CD4-positive, alpha-beta T cell treated with Interleukin-15 for 4 hours (primary cell): ENCODE results near the gene KCNQ1OT1.

Source experiments
- DNase-seq: peaks from one replicate; pipeline ENCODE4 v3.0.0-alpha.2; 2020; ENCODE audit warnings: low spot score

KCNQ1OT1 gene

DNA sequence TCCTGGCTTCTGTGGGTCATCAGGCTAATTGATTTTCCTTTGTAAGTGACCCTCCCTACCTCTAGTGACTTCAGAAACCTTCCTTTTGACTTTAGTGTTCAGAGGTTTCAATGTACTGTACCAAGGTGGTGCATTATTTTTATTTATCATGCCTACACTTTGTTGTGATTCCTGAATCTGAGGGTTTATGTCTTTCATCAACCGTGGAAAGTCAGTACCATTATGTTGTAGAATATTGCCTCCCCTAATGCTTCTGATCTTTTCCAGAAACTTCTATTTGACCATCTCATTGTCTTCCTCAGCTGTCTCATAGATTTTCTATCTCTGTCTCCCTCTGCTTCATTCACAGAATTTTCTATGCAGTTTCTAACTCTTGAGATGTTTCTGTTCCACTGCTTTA lies 105.5 kb downstream of the KCNQ1OT1 start:
- no peak for DNase-seq

- no peak for DNase-seq
These were observed 106.3 kb downstream of the KCNQ1OT1 start for GRCh38 chr11:2593393-2593950.

GRCh38 chr11:2592559-2593392 lies 107.0 kb downstream of the KCNQ1OT1 start:
- no peak for DNase-seq

DNA sequence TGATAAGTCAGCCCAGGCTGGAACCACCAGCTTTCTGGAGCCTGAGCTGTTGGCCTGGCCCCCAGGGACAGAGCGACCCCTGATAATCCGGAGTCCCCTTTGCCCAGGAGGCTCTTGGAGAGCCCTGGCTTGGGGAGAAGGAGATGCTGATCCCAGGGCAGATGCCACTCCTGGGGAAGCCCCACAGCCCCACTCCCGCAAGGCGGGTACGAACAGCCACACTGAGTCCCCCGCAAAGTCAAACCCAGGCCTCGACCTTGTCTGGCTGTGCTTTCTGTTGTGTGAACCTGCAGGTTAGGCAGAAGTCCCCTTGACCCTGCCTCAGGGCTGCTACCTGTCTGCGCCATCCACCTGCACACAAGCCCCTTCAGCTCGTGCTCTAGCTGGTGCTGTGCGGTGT lies 108.0 kb downstream of the KCNQ1OT1 start:
- DNase-seq, result no peak

DNA sequence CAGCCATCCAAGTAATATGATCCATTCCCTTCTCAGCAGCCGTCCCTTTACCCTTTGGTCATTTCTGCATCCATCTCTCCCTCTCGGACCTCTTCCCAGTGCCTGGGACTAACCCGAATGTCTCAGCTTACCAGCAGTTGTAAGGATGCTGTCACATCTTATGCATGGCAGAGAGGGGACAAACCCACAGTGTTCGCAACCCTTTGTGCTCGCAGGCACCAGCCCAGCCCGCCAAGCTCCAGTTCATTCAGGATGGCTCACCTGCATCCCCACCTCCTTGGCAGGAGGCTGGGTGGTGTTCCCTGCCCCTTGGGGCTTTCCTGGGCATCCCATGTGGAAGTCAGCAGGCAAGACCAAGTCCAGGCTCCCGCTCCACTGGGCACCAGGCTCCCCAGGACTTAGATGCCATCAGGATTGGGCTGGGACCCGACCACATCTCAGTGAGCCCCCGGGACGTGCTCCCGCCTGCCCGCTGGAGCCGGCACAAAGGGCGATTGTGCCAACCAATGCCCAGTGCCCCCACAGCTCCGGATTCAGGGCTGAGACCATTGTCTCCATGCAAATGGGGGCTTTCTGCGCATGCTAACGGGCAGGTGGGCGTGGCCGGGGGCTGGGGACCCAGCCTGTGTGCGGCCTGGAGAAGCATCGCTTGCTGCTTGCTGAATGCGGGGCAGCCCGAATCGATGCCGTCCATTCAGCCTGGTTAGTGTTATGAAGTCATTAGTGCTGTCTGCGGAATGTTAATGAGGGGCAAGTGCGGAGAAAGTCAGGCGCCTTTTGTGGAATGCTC lies 108.6 kb downstream of the KCNQ1OT1 start:
- DNase-seq, result no peak

GRCh38 chr11:2590131-2590964 lies 109.4 kb downstream of the KCNQ1OT1 start:
- no peak for DNase-seq

DNA sequence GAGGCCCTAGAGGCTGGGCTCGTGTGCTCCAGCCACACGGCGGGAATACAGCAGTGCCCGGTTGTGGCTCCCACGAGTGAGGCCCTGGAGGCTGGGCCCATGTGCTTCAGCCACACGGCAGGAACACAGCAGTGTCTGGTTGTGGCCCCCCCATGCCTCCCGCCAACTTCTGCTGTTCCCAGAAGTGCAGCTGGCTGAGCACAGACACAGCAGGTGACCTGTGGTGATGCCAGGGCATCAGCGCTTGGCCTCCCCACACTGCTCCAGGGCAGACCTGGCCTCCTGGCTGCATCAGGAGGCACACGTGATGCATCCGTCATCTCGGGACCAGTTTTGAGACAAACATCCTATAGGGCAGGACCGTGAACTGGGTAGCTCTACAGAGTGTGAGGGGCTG lies 110.3 kb downstream of the KCNQ1OT1 start:
- no peak for DNase-seq

GRCh38 chr11:2588809-2589537 lies 110.8 kb downstream of the KCNQ1OT1 start:
- no peak for DNase-seq

DNA sequence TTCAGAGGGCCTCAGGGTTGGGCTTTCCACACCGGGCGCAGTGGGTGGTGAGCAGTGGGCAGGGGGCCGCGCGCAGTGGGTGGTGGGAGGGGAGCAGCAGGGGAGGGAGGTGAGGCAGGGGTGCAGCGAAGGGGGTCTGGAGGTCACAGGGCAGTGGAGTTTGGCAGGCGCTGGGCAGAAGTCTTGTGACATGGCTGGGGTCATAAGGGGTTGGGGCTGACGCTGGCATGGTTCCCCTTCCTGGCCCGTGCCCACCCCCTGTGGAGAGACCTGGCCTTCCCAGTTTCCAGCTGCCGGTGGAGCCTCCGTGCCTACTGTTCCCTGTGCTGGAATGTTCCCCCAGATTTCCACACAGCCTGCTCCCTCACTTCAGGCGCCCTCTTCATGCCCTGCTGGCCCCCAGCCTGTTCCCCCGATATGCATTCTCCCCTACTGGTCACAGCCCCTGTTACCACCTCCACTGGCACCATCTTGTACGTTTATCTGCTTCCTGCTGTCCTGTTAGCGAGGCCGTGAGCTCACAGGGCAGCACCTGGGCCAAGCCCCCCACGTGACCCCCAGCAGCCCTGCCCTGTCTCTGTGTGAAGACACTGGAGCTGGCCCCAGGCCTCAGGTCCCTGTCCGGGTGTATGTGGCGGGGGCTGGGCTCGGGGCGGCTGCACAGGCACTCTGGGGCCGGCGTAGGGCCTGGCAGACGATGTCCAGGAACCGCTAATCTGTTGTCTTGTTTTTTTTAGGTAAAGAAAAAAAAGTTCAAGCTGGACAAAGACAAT lies 111.6 kb downstream of the KCNQ1OT1 start:
- no peak for DNase-seq

GRCh38 chr11:2587132-2587930 lies 112.5 kb downstream of the KCNQ1OT1 start:
- DNase-seq, result no peak

DNA sequence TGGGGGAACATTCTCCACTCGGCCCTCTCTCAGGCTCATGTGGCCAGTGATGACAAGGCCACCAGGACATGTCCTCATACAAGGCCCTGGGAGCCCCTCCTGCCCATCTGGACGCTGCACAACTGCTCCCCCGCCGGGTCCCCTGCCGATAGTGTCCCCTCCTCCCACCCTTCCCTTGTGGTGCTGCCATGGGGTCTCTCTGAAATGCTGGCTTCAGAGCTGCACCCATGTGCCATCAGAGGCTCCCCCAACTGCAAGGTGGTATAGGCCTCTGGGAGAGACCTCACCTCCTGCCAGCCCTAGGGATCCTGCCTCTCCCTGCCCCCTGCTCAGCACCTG lies 113.0 kb downstream of the KCNQ1OT1 start:
- DNase-seq, result no peak

DNA sequence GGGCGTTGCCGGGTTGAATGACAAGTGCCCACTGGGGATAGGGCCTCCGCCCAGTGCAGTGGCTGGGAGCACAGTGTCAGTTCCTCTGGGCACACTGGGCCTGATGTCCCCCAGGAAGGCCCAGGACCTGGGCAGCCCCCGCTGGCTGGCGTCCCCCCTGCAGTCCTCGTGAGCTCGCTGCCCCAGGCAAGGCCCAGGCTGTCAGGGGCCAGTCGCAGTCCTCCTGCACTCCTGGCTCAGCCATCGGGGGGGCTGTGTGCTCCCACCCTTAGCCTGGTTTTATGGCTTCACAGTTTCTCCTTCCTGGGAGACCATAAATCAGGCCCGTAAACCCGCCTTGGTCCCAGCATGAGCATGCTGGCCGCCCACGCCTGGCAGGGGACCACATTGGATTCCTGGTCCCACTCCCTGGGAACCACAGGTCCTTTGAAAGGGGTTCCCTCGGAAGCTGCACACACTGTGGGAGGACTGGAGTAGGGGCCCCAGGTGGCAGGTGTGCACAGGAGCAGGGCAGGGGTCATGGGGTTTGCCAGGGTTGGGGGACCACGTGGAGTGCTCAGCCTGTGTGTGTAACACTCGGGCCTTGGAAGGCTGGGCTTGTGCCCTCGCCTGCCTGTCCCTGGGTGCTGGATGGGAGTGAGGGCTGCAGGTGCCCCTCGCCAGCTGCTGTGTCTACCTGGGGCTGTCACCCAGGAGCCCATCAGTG lies 113.6 kb downstream of the KCNQ1OT1 start:
- DNase-seq, result no peak

- DNase-seq, result no peak
These were observed 114.2 kb downstream of the KCNQ1OT1 start for GRCh38 chr11:2585566-2586086.

DNA sequence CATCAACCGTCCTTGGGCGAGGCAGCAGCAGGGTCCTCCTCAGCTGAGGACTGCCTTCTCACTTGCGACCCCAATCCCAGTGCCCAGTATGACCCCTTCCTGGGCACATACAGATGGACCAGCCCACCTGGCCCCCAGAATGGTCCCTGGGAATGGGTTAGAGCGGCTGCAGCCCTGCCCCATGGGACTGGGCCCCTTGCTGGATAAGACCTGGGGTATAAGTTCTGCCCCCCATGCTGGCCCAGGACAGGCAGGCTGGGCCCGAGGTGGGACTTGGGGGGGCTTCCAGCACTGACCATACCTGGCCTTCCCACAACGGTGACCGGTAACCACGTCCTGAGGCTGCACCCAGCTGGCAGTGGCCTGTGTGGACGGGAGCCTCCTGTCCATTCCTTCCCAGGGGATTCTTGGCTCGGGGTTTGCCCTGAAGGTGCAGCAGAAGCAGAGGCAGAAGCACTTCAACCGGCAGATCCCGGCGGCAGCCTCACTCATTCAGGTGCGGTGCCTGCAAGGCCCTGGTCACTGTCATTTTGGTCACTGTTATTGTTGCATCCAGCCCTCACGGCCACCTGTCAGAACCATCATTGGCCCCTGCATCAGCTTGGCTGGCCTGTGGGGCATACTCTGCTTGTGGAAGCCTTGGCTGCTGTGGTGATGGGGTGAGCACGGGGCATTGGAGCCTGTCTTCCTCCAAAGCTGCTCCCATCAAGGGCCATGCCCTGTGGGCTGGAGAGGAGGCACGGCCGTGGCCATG lies 114.8 kb downstream of the KCNQ1OT1 start:
- no peak for DNase-seq

GRCh38 chr11:2584434-2584811 lies 115.4 kb downstream of the KCNQ1OT1 start:
- no peak for DNase-seq

GRCh38 chr11:2583605-2583958 lies 116.2 kb downstream of the KCNQ1OT1 start:
- no peak for DNase-seq

DNA sequence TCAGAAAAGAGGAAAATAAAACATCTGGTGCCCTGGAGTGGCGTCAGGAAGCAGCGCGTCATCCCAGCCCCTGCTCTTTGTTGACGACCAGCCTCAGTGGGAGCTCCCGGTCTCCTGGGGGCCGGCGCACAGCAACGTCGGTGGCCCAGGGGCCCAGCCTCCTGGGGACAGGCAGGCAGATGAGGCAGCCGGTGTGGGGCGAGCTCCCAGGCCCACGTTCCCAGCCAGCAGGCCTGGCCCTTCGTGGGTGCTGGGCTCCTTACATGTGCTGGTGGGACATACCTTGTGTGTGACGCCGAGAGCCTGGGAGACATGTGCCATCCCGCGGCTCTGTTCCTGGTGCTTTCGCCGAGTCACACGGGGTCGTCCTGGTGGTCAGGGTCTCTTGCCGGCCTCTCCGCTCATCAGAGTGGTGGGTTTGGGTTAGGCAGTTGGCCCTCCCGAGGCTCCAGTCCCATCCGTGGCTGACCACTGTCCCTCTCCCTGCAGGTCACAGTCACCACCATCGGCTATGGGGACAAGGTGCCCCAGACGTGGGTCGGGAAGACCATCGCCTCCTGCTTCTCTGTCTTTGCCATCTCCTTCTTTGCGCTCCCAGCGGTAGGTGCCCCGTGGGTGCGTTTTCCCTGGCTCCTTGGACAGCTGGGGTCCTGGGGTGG lies 116.7 kb downstream of the KCNQ1OT1 start:
- DNase-seq, result no peak
